Measurements from ENCODE around the gene CCDC9.
A peak's percentile ranks its signal among the peaks of the same experiment; 100 is the strongest.
"Not testable (repeated sequence)": the region's sequence is repeated elsewhere in the genome, so short reads cannot be mapped to it uniquely, and the experiment has no call there.

Gene CCDC9

DNA sequence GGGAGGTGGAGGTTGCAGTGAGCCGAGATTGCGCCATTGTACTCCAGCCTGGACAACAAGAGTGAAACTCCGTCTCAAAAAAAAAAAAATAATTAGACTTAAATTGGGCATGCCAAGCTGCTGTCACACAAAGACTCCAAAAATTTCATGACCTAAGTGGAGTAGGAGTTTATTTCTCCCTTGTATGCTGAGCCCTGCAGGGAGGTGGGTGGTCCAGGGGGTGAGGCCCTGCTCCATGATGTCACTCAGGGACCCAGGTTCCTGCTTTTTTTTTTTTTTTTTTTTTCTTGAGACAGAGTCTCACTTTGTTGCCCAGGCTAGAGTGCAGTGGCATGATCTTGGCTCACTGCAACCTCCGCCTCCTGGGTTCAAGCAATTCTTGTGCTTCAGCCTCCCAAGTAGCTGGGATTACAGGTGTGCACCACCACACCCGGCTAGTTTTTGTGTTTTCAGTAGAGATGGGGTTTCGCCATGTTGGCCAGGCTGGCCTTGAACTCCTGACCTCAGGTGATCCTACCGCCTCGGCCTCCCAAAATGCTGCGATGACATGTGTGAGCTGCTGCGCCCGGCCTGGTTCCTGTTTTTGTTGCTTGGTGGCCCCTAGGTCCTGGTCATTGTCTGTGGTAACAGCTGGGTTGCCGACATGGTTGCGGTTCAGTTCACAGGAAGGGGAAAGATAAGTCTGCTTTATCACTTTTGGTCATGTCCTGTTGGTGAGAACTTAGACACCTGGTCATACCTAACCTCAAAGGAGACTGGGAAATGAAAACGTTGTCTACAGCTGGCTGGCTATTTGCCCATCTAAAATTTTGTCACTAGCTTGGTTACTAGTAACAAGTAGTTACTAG, 5.8 kb downstream of the CCDC9 start:
- not testable (repeated sequence) for DNase-seq

DNA sequence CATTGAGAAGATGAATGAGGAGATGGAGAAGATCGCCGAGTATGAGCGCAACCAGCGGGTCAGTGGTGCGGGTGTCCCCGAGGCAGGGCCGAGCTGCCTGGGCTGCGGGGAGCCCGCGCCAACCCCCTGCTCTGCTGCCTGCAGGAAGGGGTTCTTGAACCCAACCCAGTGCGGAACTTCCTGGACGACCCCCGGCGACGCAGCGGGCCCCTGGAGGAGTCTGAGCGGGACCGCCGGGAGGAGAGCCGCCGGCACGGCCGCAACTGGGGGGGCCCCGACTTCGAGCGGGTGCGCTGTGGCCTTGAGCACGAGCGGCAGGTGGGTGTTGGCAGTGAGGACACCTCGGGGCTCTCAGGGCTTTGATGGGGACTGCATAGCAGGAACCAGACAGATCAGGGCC, 8.3 kb downstream of the CCDC9 start:
- DNase-seq: no peak

DNA sequence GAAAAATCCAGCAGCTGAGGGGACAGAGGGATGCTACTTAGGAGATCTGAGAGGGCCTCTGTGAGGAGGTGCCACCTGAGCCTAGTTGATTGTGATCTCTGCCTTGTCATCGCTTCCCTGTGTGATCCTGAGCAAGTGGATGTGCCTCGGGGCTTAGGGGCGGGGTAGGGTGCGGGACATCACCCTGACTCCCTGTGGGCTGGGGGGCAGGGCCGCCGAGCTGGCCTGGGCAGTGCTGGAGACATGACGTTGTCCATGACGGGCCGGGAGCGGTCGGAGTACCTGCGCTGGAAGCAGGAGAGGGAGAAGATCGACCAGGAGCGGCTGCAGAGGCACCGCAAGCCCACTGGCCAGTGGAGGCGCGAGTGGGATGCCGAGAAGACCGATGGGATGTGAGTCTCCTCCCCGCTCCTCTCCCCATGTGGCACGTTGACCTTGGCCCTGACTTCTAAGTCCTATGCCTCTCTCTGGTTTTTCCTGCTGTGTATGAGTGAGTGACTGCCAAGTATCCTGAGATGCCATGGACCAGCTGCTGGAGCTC, 10.1 kb downstream of the CCDC9 start:
- no peak for DNase-seq

DNA sequence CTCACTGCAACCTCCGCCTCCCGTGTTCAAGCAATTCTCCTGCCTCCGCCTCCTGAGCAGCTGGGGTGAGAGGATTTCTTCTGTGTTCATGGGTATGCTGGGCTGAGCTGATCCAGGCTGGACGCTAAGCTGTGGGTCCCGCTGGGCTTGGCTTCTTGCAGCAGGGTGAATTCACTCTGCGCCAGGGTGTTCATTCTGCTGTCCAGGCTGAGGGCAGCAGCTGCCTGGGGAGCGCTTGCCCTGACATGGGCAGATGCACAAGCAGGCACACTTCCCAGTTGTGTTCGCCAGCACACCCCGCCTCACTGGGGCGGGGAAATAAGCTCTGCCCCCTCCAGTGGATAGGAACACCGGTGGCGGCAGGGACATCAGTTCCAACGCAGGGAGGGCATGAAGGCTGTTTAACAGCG, 11.0 kb downstream of the CCDC9 start:
- no peak for DNase-seq

DNA sequence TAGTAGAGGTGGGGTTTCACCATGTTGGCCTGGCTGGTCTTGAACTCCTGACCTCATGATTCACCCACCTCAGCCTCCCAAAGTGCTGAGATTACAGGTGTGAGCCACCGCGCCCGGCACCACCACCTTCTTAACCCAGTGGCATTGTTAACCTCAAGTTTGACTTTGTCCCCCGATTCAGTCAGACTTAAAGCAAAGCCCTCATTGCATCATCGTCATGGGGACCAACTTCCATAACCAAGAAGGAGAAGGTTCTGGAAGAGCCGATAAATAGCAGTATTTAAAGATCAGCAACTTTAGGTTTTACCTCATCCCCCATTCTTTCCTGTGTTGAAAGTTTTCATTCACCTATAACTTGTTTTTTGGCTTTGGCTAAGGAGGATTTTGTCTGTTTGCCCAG, 11.7 kb downstream of the CCDC9 start:
- no peak for DNase-seq

DNA sequence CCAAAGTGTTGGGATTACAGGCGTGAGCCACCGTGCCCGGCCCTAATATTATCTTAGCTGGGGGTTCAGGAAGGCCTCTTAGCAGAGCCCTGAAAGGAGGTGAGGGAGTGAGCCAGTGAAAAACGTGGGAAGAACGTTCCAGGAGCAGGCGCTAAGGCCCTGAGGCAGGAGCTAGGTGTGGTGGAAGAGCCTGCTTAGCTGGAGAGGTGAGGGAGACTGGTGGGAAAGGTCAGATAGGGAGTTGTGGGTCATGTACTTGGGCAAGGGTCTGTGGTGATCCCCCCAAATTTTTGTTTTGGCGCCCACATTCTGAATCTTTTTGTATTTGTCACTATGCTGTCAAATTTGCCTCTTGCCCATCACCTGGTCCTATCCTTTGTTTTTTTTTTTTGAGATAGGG, 13.3 kb downstream of the CCDC9 start:
- no peak for DNase-seq

DNA sequence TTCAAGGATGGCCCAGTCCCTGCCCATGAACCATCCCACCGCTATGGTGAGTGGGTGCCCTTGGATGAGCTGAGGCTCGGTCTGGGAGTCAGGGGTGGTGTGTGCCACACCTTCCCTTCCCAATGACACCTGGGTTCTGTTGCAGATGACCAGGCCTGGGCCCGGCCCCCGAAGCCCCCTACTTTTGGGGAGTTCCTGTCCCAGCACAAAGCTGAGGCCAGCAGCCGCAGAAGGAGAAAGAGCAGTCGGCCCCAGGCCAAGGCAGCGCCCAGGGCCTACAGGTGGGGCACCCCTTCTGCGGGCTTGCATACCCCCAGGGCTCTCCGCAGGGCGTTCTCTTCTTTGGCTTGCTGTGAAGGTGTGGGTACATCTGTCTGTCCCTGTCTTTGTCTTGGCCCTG, 14.1 kb downstream of the CCDC9 start:
- DNase-seq: no peak

DNA sequence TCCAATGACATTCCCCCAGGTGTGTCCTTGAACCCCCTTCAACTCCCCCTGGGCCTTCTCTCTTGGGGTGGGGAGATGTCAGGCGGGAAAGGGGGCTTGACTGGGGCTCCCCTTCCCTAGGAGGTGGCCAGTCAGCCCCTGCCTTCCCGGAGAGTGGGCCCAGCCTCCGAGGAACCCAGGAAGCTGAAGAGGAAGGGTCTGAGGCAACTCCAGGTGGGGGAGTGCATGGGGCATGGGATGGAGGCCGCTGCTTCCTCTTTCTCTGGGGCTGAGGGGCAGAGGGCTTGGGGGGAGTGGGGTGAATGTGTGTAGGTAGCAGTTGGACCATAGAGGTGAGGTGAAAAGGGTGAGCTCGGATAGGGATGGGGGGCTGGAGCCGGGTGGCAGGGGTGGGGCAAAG, 15.6 kb downstream of the CCDC9 start:
- DNase-seq: no peak

DNA sequence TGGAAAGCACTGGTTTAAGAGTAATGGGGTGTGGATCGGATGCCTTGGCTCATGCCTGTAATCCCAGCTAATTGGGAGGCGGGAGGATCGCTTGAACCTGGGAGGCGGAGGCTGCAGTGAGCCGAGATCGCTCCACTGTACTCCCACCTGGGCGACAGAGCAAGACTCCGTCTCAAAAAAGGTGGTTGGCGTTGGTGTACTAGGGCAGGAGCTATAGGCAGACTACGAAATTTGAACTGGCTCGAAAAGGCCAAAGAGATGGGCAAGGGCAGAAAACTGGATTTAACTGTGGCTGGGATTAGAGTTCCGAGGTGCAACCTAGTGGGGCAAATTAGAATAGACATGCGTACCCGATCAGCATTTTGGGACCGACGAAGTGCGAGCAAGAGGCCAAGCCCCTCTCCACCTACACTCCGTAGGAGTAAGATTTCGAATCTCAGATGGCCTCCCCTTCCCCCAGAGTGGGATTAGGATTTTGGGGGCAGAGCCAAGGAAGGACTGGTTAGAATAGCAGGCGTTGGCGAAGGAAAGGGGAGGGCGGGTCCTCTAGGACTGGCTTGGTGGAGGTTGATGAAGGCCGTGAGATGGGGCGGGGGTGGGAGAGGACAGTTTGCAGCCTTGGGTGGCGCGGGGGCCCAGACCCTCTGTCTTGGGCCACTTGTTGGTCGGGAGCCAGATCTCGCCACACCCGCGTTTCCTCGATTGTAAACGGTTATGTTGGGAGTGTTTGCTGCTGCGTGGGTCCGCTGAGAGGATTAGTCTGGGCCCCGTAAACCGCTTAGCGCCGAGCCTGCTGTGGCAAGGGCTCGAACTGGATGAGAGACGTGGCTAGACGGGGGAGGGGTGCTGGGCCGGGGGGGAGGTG, 16.4 kb downstream of the CCDC9 start:
- no peak for DNase-seq

DNA sequence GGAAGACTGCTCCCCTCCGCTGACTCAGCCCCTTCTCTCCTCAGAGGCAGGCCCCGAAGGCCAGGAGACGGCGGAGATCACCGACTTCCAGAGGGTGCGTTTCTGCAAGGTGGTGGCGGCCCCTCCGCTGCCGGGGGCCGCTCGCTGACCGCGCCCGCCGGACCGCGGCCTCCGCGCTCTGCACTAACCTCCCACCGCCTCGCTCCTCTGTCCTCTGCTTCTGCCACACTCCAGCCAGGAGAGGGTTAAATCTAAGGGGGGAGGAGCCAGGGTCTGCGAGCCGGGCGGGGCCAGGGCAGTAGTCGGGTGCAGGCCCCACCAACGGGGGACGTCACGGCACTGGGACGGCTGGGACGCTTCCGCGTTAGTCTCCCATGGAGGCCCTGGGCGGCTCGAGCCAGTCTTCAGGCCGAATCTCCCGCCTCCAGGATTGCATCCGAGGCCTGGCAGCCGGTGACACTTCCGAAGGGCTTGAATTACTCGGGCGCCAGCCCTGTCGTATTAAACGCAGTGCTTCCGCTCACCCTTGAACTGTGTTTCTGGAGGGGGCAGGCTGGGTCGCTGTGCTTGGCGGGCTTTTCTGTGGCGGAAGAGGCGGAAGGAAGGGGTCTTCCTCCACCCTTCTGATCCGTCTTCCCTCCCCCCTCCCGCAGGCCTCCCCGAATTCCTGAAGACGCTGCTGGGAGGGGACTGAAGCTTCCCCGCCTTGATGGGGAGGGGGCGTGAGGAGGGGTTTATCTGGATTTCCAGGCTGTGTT, 17.2 kb downstream of the CCDC9 start:
- DNase-seq: peak; percentile 65 to 83

DNA sequence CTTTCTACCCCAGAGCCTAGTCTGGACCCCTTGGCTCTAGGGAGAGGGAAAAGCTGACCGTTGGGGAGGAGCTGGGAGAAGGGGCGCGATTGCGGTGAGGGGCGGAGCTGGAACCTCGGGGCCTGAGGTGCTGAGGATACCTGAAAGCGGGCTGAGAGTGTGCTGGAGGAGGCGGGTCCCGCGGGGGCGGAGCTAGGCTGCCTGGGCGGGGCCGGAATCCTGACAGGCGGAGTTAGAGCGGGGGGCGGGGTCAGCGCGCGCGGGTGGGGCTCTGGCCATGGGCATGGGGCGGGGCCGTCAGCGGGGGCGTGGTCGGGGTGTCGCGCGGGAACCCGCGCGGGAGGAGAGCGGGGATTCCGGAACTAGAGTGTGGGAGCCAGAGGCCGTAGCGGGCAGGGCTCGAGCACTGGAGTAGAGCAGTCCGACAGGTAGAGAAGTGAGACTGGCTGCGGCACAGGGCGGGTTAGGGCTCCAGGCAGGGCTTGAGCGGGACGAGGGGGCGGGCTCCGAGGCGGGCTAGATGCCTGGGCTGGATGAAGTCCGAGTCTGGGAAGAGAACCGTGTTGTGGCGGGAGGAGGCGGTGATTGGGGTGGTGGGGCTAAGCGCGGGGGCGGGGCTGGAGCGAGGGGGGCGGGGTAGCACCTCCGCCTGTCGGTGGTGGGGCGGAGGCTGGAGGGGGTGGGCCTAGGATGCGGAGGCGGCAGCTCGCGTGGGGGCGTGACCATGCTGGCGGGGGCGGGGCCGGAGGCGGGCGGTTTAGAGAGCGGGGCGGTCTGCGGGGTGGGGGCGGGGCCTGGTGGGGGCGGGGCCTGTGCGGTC, 18.0 kb downstream of the CCDC9 start, which contains the start of gene INAFM1:
TSS of gene INAFM1 (plus strand) at position 815 of the 820 bp plus-strand sequence. CDS start 35 bp downstream, outside the sequence.
- DNase-seq: peak; percentile 69 to 80

DNA sequence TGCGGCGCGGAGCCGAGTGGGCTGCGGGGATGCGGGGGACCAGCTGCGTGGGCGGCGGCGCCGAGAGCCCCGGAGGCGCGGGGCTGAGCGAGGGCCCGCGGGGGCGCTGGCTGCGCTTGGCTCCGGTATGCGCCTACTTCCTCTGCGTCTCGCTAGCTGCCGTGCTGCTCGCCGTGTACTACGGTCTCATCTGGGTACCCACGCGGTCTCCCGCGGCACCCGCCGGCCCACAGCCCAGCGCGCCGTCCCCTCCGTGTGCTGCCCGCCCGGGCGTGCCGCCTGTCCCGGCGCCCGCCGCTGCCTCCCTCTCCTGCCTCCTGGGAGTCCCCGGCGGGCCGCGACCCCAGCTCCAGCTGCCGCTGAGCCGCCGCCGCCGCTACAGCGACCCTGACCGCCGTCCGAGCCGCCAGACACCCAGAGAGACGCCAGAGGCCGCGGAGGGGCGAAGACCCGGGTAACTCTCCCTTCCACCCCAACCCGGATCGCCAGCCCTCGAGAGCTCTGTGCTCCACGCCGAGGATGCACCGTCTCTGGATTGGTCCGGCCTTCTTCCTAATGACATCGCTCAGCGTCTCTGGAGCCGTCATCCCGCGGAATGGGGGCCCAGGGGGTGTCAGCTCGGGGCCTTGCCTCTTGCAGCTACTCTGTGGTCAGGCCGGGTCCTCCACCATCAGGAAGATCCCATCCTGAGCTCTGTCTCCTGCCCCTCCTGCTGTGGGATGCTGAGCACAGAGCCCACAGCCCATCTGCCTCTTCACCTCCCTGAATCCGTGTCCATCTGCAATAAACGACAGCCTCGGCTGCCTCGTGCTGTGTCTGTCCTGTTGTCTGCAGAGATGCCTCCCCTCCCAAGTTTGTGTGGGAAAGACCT, 18.8 kb downstream of the CCDC9 start:
- peak in 1 of 2 experiments; percentile 35 for DNase-seq

DNA sequence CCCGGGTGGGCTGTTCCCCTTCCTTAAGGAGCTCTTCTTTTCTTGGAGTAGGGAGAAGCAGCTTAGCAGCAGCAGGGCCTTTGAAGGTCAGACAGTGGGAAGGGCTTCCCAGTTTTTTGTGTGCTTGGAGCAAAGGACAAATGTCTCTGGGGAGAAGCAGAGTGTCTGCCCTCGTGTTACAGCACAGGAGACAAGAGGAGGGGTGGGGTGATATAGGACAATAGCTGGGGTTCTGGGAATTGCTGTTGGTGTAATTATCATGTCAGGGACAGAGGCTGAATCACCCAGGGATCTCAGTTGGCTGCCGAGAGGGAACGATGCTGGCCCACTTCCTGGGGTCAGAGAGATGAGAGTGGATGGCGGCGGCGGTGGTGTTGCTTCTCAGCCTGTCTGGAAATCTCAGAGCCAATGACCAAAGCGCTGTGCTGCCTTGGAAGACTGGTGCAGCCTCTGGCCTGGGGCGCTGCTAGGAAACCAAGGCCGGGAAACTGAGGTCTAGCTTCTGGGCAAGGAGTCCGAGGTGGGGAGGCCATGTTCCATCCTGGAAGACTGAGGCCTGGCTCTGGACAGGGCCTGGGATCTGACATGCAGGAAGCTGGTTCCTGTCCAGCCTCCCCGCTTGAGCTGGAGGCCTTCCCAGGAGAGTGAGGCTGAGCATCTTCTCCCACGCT, 19.6 kb downstream of the CCDC9 start:
- DNase-seq: no peak

DNA sequence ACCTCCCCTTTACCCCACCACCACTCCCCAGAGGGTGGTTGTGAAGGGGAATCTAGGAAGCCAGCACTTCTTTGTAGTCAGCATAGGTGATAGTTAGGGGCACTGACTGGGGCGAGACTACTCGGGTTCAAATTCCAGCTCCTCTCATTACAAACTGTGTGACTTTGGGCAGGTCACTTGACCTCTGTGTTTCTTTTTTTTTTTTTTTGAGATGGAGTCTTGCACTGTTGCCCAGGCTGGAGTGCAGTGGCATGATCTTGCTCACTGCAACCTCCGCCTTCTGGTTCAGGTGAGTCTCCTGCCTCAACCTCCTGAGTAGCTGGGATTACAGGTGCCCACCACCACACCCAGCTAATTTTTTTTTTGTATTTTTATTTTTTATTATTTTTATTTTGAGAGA, 20.2 kb downstream of the CCDC9 start:
- not testable (repeated sequence) for DNase-seq

DNA sequence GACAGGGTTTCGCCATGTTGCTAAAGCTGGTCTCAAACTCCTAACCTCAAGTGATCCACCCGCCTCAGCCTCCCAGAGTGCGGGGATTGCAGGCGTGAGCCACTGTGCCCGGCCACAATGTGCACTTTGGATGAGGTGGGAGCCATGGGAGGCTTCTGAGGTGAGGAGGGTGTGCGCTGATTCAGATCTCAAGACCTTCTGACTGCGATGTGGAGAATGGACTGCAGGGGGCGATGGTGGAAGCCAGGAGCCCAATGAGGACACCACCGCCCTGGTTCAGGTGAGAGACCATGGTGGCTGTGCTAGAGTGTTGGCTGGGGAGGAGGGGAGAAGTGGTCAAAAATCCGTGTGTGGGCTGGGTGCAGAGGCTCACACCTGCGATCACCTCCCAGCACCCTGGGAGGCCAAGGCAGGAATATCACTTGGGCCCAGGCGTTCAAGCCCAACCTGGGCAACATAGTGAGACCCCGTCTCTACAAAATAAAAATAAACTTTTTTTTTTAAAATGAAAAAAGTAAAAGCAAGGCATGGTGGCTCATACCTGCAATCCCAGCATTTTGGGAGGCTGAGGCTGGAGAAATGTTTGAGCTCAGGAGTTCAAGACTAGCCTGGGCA, 24.0 kb downstream of the CCDC9 start:
- no peak for DNase-seq

DNA sequence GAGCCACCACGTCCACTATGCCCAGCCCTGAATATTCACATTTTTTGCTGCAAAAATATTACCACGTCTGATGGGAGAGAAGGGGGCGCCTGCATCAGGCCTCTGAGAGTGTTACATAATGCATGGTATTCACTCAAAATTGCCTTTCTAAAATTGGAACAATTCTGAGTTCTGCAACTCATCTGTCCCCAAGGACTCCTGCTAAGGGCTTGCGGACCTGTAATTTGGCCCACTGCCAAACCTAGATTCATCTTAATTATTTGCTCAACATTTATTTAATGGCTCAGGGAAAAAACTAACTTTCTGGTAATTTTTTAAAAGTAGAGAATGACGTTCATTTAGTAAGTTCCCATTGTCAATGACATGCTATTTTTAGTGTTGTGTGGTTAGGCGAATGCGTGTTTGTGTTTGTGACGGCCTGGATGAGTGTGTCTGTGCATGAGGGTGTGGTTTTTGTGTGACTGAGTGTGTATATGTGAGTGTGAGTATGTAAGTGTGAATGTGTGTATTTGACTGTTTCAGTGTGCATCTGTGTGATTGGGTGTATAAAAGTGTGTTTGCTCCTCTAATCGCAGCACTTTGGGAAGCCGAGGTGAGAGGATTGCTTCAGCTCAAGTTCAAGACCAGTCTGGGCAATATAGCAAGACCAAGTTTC, 27.2 kb downstream of the CCDC9 start:
- DNase-seq: no peak

DNA sequence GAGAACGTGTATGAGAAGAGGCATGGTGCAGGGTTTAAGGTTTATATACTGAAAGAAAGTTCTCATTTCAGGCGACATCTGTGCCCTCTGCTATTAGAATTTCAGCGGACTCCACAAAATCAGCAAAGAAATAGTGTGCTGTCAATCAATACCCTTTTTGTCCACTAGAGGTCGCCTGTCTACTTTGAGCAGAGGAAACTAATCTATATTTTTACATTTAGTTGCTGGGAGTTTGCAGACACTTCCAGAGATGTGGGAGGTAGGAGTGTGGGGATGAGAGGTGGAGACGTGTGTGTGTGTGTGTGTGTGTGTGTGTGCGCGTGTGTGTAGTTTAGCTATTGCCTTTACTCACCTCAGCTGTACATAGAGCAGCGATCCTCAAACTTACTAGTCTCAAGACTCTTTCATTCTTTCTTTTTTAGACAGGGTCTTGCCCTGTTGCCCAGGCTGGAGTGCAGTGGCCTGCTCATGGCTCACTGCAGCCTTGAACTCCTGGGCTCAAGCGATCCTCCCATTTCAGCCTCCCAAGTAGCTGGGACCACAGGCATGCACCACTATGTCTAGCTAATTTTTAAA, 28.1 kb downstream of the CCDC9 start:
- DNase-seq: peak; percentile 49 to 55

DNA sequence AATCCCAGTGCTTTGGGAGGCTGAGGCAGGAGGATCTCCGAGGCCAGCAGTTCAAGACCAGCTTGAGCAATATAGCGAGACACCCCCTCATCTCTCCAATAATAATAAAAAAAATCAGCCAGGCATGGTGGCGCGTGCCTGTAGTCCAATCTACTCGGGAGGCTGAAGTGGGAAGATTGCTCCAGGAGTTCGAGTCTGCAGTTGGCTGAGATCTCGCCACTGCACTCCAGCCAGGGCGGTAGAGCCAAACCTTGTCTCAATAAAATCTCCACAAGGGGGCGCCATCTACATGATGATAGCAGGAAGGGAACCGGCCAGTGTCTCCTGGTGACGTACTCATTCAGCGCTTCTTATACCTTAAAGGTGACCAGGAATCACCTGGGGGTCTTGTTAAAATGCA, 39.7 kb downstream of the CCDC9 start:
- peak; percentile 51 to 73 for DNase-seq

DNA sequence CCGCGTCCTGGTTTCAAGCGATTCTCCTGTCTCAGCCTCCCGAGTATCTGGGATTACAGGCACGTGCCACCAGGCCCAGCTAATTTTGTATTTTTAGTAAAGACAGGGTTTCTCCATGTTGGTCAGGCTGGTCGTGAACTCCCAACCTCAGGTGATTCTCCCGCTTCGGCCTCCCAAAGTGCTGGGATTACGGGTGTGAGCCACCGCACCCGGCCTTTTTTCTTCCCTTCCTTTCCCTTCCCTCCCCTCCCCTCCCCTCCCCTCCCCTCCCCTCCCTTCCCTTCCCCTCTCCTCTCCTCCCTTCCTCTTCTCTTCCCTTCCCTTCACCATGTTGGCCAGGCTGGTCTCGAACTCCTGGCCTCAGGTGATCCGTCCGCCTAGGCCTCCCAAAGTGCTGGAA, 44.5 kb downstream of the CCDC9 start:
- DNase-seq: not testable (repeated sequence)
